ENCODE measurements around the gene NRXN3.

Gene NRXN3

DNA sequence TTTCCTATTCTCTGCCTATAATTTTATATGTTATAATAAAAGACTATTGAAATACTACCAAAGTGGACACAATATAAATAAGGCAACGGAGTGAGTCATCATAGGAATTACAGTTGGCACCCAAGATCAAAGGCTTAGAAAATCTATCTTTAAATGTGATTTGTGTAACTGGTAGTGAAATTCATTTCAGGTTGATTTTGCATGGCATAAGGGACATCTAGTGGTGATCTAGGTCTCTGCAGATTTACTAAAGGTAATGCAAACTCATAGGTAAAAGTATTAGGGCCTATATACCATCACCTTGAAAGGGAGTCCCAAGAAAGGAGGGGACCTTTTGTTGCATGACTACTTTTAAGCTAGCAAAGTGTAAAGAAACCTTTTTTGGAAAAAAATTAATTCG lies 527.2 kb downstream of the NRXN3 start:
- TF ChIP-seq ZNF654 (tag by site-specific recombination; IDR thresholded peaks at IDR 0.05; ENCODE audit: low read depth) (peak; percentile 14; the same call in 1 of the 2 replicates), ZNF157 (tag by site-specific recombination; IDR thresholded peaks at IDR 0.05) (no peak), SP7 (tag by site-specific recombination; IDR thresholded peaks at IDR 0.05) (no peak)
- ChIA-PET CTCF (interaction anchor here (0.6 to 1.4 kb wide), 5 partner anchors 32 to 1474 kb away, joined by 3 to 4 read pairs (median 4); no protein-coding TSS in a partner anchor), POLR2A (no interaction called here)
- no peak overlapping the region for H3K27ac ChIP-seq (ENCODE audit: extremely low read depth, low read depth, low read length)
- no peak overlapping the region for H3K4me3 ChIP-seq (ENCODE audit: low read depth, low read length)
- H3K36me3 ChIP-seq (ENCODE audit: control insufficient read depth in 2 of 2, insufficient read depth in 1 of 2, low read length in 2 of 2): no peaks in the 10 kb centered on the region
- H3K9me3 ChIP-seq (ENCODE audit: control insufficient read depth, insufficient read depth, low read depth, low read length): no peaks in the 10 kb centered on the region
- no peaks in the 10 kb centered on the region for H3K4me1 ChIP-seq (ENCODE audit: control insufficient read depth, insufficient read depth, low read length)

- Histone ChIP-seq H3K4me3 (ENCODE audit: low read depth, low read length) (no peak overlapping the region), H3K4me1 (ENCODE audit: control insufficient read depth, insufficient read depth, low read length) (no peaks in the 10 kb centered on the region), H3K27ac (ENCODE audit: extremely low read depth, low read depth, low read length) (no peak overlapping the region), H3K9me3 (ENCODE audit: control insufficient read depth, insufficient read depth, low read depth, low read length) (no peaks in the 10 kb centered on the region), H3K36me3 (ENCODE audit: control insufficient read depth in 2 of 2, insufficient read depth in 1 of 2, low read length in 2 of 2) (no peaks in the 10 kb centered on the region)
- ChIA-PET CTCF (interaction anchor here (0.7 to 1.3 kb wide), 3 partner anchors 8 to 131 kb away, joined by 3 to 4 read pairs (median 3); no protein-coding TSS in a partner anchor), POLR2A (no interaction called here)
- TF ChIP-seq ZNF423 (tag by site-specific recombination; IDR thresholded peaks at IDR 0.05) (no peak), ZNF837 (tag by site-specific recombination; IDR thresholded peaks at IDR 0.05) (no peak), ZNF776 (tag by site-specific recombination; IDR thresholded peaks at IDR 0.05; ENCODE audit: borderline replicate concordance) (no peak), ZBTB20 (tag by site-specific recombination; IDR thresholded peaks at IDR 0.05) (no peak), SP2 (tag by site-specific recombination; IDR thresholded peaks at IDR 0.05) (no peak), ZNF433 (tag by site-specific recombination; IDR thresholded peaks at IDR 0.05; ENCODE audit: low read depth) (no peak), ZBTB7A (tag by site-specific recombination; IDR thresholded peaks at IDR 0.05; ENCODE audit: low read depth) (no peak), ZNF37A (tag by site-specific recombination; IDR thresholded peaks at IDR 0.05) (no peak), GLI4 (tag by site-specific recombination; IDR thresholded peaks at IDR 0.05) (no peak), ZSCAN18 (tag by site-specific recombination; IDR thresholded peaks at IDR 0.05) (no peak), ZNF76 (tag by site-specific recombination; IDR thresholded peaks at IDR 0.05; ENCODE audit: borderline replicate concordance, low read depth) (no peak), ZNF174 (tag by site-specific recombination; IDR thresholded peaks at IDR 0.05) (no peak), BCL6B (tag by site-specific recombination; IDR thresholded peaks at IDR 0.05) (no peak), GLIS1 (tag by site-specific recombination; IDR thresholded peaks at IDR 0.05) (no peak), PBX3 (CRISPR knock-in tag; IDR thresholded peaks at IDR 0.05) (no peak), ZNF768 (tag by site-specific recombination; IDR thresholded peaks at IDR 0.05) (no peak)
- TF ChIP-seq, protein P1, sequence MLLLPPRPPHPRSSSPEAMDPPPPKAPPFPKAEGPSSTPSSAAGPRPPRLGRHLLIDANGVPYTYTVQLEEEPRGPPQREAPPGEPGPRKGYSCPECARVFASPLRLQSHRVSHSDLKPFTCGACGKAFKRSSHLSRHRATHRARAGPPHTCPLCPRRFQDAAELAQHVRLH (tag by site-specific recombination; IDR thresholded peaks at IDR 0.05): no peak
Observed at GRCh38 chr14:78698991-78699390, 528.8 kb downstream of the NRXN3 start.
